Measurements from ENCODE around the gene GRID2.

GRCh38 chr4:93416344-93417128, 1112.8 kb downstream of the GRID2 start:
- TF ChIP-seq POLR2A (IDR thresholded peaks at IDR 0.05; ENCODE audit: low read length), result no peak
- no peak for TF ChIP-seq GATA1 (IDR thresholded peaks at IDR 0.05; ENCODE audit: low read depth, low read length)

Data from erythroblast (primary cell).